Osteocyte (in vitro differentiated cells): ENCODE measurements around the gene PAFAH1B1. TPM values are rescaled to one million over a fixed set of nuclear protein-coding genes. Genes with fewer than 3 reads are reported as not detected.
"Not testable (repeated sequence)": the region's sequence is repeated elsewhere in the genome, so short reads cannot be mapped to it uniquely, and the experiment has no call there.

Experiments used
- DNase-seq: peaks from one replicate; pipeline ENCODE4 v3.0.0; 2021; ENCODE audit warnings: mixed read lengths; ENCODE audit not compliant: unreplicated experiment; ENCODE audit errors: extremely low spot score
- H3K27ac Mint-ChIP-seq: one replicate; pipeline ENCODE4 v1.8.0; 2021; ENCODE audit warnings: mild to moderate bottlenecking, mixed read lengths; ENCODE audit not compliant: unreplicated experiment
- H3K27me3 Mint-ChIP-seq: one replicate; pipeline ENCODE4 v1.8.0; 2021; ENCODE audit warnings: mixed read lengths; ENCODE audit not compliant: unreplicated experiment
- H3K36me3 Mint-ChIP-seq: one replicate; pipeline ENCODE4 v1.8.0; 2021; ENCODE audit warnings: mixed read lengths; ENCODE audit not compliant: unreplicated experiment
- H3K4me1 Mint-ChIP-seq: one replicate; pipeline ENCODE4 v1.8.0; 2021; ENCODE audit warnings: mixed read lengths; ENCODE audit not compliant: unreplicated experiment
- H3K4me3 Mint-ChIP-seq: one replicate; pipeline ENCODE4 v1.8.0; 2021; ENCODE audit warnings: mild to moderate bottlenecking, moderate library complexity, mixed read lengths; ENCODE audit not compliant: unreplicated experiment
- H3K9me3 Mint-ChIP-seq: one replicate; pipeline ENCODE4 v1.8.0; 2021; ENCODE audit warnings: mixed read lengths; ENCODE audit not compliant: unreplicated experiment
- CTCF ChIP-seq: fragments of 200-600 bp; sonication (generic); IDR thresholded peaks from 2 replicates; pipeline ENCODE4 v1.5.0; 2021; ENCODE audit warnings: antibody characterized with exemption, mild to moderate bottlenecking, moderate library complexity
- total RNA-seq: library from RNA; stranded (reverse); gene quantifications from 2 replicates; pipeline ENCODE4 v1.2.1, GENCODE V29; 2021

The PAFAH1B1 gene
- total RNA-seq, 1 donor from 2014 or later: 138 TPM

GRCh38 chr17:2637422-2637821, 44.0 kb downstream of the PAFAH1B1 start:
- Mint-ChIP-seq H3K9me3 (no peaks in the 10 kb centered on the region), H3K4me3 (no peak overlapping the region), H3K36me3 (peaks cover 29% of the 10 kb centered on the region), H3K27ac (peak overlapping the region; percentile 8), H3K4me1 (peaks cover 20% of the 10 kb centered on the region), H3K27me3 (no peaks in the 10 kb centered on the region)
- no peak for TF ChIP-seq CTCF
- no peak for DNase-seq

GRCh38 chr17:2644971-2645370, 51.5 kb downstream of the PAFAH1B1 start:
- H3K4me1 Mint-ChIP-seq: peaks cover 20% of the 10 kb centered on the region
- H3K36me3 Mint-ChIP-seq: peaks cover 38% of the 10 kb centered on the region
- H3K4me3 Mint-ChIP-seq: no peak overlapping the region
- no peak overlapping the region for H3K27ac Mint-ChIP-seq
- no peaks in the 10 kb centered on the region for H3K9me3 Mint-ChIP-seq
- DNase-seq: no peak
- TF ChIP-seq CTCF: no peak
- no peaks in the 10 kb centered on the region for H3K27me3 Mint-ChIP-seq

- Mint-ChIP-seq H3K36me3 (peaks cover 22% of the 10 kb centered on the region), H3K27me3 (no peaks in the 10 kb centered on the region), H3K27ac (no peak overlapping the region), H3K4me3 (no peak overlapping the region), H3K4me1 (peaks cover 32% of the 10 kb centered on the region), H3K9me3 (no peaks in the 10 kb centered on the region)
- TF ChIP-seq CTCF: no peak
- DNase-seq: no peak
Observed at GRCh38 chr17:2647957-2648356, 54.5 kb downstream of the PAFAH1B1 start.

GRCh38 chr17:2649191-2649590, 55.7 kb downstream of the PAFAH1B1 start:
- Mint-ChIP-seq H3K36me3 (peaks cover 20% of the 10 kb centered on the region), H3K9me3 (no peaks in the 10 kb centered on the region), H3K27me3 (no peaks in the 10 kb centered on the region), H3K4me1 (peaks cover 22% of the 10 kb centered on the region), H3K27ac (no peak overlapping the region), H3K4me3 (no peak overlapping the region)
- TF ChIP-seq CTCF: no peak
- DNase-seq: no peak

GRCh38 chr17:2652911-2653310, 59.5 kb downstream of the PAFAH1B1 start:
- Mint-ChIP-seq H3K36me3 (peaks cover 21% of the 10 kb centered on the region), H3K4me1 (peaks cover 22% of the 10 kb centered on the region)
- H3K4me3 Mint-ChIP-seq, H3K27me3 Mint-ChIP-seq, H3K27ac Mint-ChIP-seq, H3K9me3 Mint-ChIP-seq, DNase-seq: not testable (repeated sequence)

GRCh38 chr17:2655546-2655945, 62.1 kb downstream of the PAFAH1B1 start:
- Mint-ChIP-seq H3K4me1 (peaks cover 27% of the 10 kb centered on the region), H3K36me3 (peaks cover 19% of the 10 kb centered on the region), H3K9me3 (no peaks in the 10 kb centered on the region), H3K27ac (no peak overlapping the region), H3K4me3 (no peak overlapping the region), H3K27me3 (no peaks in the 10 kb centered on the region)
- no peak for TF ChIP-seq CTCF
- DNase-seq: no peak
